ENCODE results near the gene GALNT2.

The GALNT2 gene

DNA sequence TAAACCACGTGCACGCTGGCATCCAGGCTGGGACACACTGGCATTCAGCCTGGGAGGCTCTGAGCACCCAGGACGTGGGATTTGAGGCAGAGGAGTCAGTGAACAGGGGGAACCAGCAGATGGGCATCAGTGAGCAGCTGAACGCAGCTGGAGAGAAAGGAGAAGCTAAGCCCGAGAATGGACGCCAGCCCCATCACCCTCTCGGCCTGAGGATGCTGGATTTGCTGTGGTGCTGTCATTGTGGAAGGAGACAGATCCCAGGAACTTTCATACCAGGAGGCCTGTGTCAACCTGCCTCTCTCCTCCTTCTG is 226.3 kb downstream of the GALNT2 start:
- Histone ChIP-seq H3K27ac (ENCODE audit: low read depth, low read length) (no peak overlapping the region), H3K4me1 (ENCODE audit: control insufficient read depth in 5 of 5, insufficient read depth in 5 of 5, low read length in 5 of 5) (peaks cover 0 to 4% (median 0%) of the 10 kb centered on the region in 5 donors), H3K36me3 (ENCODE audit: control insufficient read depth in 5 of 5, insufficient read depth in 5 of 5, low read length in 5 of 5) (no peaks in the 10 kb centered on the region), H3K4me3 (ENCODE audit: low read depth in 1 of 5, low read length in 5 of 5) (no peak overlapping the region), H3K9me3 (ENCODE audit: control insufficient read depth in 5 of 5, low read length in 5 of 5) (no peaks in the 10 kb centered on the region), H3K27me3 (ENCODE audit: control insufficient read depth in 5 of 5, insufficient read depth in 4 of 5, low read length in 5 of 5) (peaks cover 0 to 23% (median 11%) of the 10 kb centered on the region in 5 donors), H3K9ac (ENCODE audit: low read length in 5 of 5) (no peak overlapping the region)

DNA sequence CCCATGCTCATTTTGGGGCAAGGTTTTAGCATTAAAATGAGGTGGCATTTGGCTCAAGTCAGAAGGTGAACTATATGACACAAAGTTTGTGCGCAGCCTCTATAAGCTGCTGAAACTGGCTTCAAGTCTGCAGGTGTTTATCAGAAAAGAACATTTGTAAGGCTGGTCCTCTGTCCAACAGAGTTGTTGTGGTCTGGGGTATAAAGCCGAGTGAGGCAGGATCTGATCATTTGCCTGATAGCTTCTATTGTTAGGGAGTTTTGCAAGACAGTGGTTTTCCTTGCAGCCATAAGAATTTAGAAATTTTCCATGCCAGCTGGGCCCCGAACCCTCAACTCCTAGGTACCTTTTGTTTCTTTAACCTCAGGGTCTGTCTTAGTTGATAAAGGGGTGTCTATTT is 228.3 kb downstream of the GALNT2 start:
- Histone ChIP-seq H3K4me1 (ENCODE audit: control insufficient read depth in 5 of 5, insufficient read depth in 5 of 5, low read length in 5 of 5) (peaks cover 0 to 10% (median 0%) of the 10 kb centered on the region in 5 donors), H3K36me3 (ENCODE audit: control insufficient read depth in 5 of 5, insufficient read depth in 5 of 5, low read length in 5 of 5) (no peaks in the 10 kb centered on the region), H3K27me3 (ENCODE audit: control insufficient read depth in 5 of 5, insufficient read depth in 4 of 5, low read length in 5 of 5) (peaks cover 0 to 16% (median 3%) of the 10 kb centered on the region in 5 donors), H3K9ac (ENCODE audit: low read length in 5 of 5) (no peak overlapping the region), H3K9me3 (ENCODE audit: control insufficient read depth in 5 of 5, low read length in 5 of 5) (no peaks in the 10 kb centered on the region), H3K4me3 (ENCODE audit: low read depth in 1 of 5, low read length in 5 of 5) (no peak overlapping the region), H3K27ac (ENCODE audit: low read depth, low read length) (no peak overlapping the region)

DNA sequence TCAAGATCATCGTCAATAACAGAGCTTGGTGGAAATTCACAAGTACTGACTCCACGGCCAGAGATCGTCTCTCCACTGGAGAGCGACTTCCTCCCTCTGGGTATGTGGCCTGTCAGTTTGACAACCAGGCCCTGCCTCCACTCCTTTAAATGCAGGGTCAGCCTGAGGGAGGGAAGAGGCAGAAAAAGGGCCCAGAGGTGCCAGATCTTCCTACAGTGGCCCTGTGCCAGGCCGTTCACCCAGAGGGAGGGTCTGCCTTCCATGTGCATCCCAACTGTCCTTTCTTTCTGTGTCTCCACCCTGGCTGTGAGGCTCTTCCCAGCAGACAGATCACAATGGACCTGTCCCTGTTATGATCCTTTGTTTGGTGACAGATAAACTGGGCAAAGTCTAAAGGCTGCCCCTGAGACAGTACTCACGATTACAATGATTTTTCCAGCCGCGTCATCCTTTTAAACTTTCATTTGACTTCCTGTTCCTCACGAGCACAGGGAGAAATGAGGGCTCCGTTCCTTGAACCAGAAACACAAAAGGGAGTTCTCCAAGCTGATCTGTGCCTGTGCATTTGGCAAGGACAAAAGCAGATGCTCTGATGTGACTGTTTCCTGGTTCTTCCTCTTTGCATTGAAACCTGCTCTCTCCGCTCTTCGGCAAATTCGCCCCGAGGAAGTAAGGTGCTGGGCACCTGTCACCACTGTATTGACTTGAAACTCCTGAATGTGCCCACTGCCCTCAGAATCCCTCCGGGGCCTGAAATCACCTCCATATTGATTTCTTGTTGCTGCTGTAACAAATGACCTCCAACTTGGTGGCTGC is 232.4 kb downstream of the GALNT2 start:
- Histone ChIP-seq H3K4me1 (ENCODE audit: control insufficient read depth in 5 of 5, insufficient read depth in 5 of 5, low read length in 5 of 5) (peaks cover 0 to 16% (median 8%) of the 10 kb centered on the region in 5 donors), H3K9me3 (ENCODE audit: control insufficient read depth in 5 of 5, low read length in 5 of 5) (no peaks in the 10 kb centered on the region), H3K27ac (ENCODE audit: low read depth, low read length) (no peak overlapping the region), H3K27me3 (ENCODE audit: control insufficient read depth in 5 of 5, insufficient read depth in 4 of 5, low read length in 5 of 5) (no peaks in the 10 kb centered on the region), H3K9ac (ENCODE audit: low read length in 5 of 5) (no peak overlapping the region), H3K4me3 (ENCODE audit: low read depth in 1 of 5, low read length in 5 of 5) (no peak overlapping the region), H3K36me3 (ENCODE audit: control insufficient read depth in 5 of 5, insufficient read depth in 5 of 5, low read length in 5 of 5) (no peaks in the 10 kb centered on the region)

DNA sequence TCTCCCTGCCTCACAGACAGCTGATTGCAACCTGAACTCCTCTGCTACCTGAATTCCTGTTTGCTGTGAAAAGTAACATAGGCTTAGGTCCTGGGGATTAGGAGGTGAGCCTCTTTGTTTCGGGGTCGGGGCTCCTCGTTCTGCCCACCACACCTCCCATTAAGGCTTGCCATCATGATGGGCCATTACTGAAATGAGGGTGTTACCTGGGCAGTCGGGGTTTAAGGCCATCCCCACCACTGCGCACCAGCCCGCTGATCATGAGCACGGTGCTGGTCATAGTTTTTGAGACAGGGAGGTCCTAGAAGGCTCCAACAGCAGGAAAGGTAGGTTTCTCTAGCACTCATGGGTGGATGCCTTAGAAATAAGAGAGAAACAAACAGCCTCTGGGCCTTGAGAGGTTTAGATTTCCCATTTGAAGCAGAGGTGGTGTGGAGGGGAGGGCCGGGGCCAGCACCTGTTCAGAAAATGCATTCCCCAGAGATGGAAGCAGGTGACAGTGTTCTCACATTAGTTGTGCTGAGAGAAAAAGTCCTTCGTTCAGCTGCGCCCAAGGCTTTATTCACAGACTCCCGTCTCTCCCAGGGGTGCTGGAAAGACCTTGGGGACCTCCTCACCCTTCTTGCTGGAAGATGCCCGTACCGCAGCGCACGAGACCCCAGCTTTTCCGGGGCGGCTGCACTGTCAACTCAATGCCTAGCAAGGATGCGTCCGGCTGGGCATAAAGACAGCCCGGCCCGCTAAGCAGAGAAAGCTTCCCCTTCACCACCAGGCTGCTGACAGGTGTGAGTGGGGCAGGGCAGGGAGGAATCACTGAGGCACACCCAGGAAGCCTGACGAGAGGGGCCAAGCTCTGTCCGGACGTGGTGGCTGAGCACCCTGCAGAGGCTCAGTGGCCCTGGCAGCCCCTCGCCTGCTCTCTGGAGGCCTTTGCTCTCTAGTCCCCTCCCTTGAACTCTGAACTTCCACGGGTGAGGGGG is 233.6 kb downstream of the GALNT2 start:
- Histone ChIP-seq H3K27ac (ENCODE audit: low read depth, low read length) (no peak overlapping the region), H3K9ac (ENCODE audit: low read length in 5 of 5) (no peak overlapping the region), H3K9me3 (ENCODE audit: control insufficient read depth in 5 of 5, low read length in 5 of 5) (no peaks in the 10 kb centered on the region), H3K27me3 (ENCODE audit: control insufficient read depth in 5 of 5, insufficient read depth in 4 of 5, low read length in 5 of 5) (no peaks in the 10 kb centered on the region), H3K36me3 (ENCODE audit: control insufficient read depth in 5 of 5, insufficient read depth in 5 of 5, low read length in 5 of 5) (no peaks in the 10 kb centered on the region), H3K4me1 (ENCODE audit: control insufficient read depth in 5 of 5, insufficient read depth in 5 of 5, low read length in 5 of 5) (peaks cover 0 to 16% (median 8%) of the 10 kb centered on the region in 5 donors), H3K4me3 (ENCODE audit: low read depth in 1 of 5, low read length in 5 of 5) (no peak overlapping the region)

DNA sequence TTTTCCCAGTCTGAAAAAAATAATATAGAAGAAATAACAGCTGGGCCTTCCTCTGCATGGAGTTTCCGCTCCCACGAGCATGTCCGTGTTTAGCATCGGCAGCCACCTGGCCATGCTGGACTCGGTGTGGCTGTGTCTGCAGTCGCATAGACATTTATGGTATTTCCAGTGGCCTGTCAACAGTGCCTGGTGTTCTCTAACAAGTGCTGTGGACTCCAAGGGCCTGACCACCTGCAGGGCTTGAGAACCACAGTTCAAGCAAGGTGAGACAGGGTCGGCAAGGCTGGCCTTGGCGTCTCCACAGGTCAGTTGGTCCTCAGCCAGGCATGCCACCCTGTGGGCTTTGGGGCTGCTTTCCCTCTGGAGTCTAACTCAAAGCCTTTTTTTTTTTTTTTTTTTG is 234.3 kb downstream of the GALNT2 start:
- Histone ChIP-seq H3K27me3 (ENCODE audit: control insufficient read depth in 5 of 5, insufficient read depth in 4 of 5, low read length in 5 of 5) (no peaks in the 10 kb centered on the region), H3K27ac (ENCODE audit: low read depth, low read length) (no peak overlapping the region), H3K9ac (ENCODE audit: low read length in 5 of 5) (no peak overlapping the region), H3K9me3 (ENCODE audit: control insufficient read depth in 5 of 5, low read length in 5 of 5) (no peaks in the 10 kb centered on the region), H3K4me3 (ENCODE audit: low read depth in 1 of 5, low read length in 5 of 5) (no peak overlapping the region), H3K36me3 (ENCODE audit: control insufficient read depth in 5 of 5, insufficient read depth in 5 of 5, low read length in 5 of 5) (no peaks in the 10 kb centered on the region), H3K4me1 (ENCODE audit: control insufficient read depth in 5 of 5, insufficient read depth in 5 of 5, low read length in 5 of 5) (peaks cover 0 to 16% (median 8%) of the 10 kb centered on the region in 5 donors)

DNA sequence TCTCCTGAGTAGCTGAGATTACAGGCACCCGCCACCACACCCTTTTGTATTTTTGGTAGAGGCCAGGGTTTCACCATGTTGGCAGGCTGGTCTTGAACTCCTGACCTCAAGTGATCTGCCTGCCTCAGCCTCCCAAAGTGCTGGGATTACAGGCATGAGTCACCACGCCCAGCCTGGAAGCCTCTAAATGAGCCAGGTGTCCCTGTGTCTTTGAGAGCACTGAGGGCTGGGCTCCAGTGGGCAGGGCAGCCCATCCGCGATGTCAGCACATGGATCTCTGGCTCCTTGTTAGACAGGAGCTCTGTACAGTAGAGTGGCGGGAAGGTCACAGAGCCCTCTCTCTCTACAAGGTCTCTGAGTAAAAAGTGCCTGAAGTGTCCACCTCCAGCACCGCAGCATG is 234.8 kb downstream of the GALNT2 start:
- H3K9me3 ChIP-seq (ENCODE audit: control insufficient read depth in 5 of 5, low read length in 5 of 5) = no peaks in the 10 kb centered on the region
- no peaks in the 10 kb centered on the region for H3K36me3 ChIP-seq (ENCODE audit: control insufficient read depth in 5 of 5, insufficient read depth in 5 of 5, low read length in 5 of 5)
- no peak overlapping the region for H3K27ac ChIP-seq (ENCODE audit: low read depth, low read length)
- no peak overlapping the region for H3K4me3 ChIP-seq (ENCODE audit: low read depth in 1 of 5, low read length in 5 of 5)
- no peaks in the 10 kb centered on the region for H3K27me3 ChIP-seq (ENCODE audit: control insufficient read depth in 5 of 5, insufficient read depth in 4 of 5, low read length in 5 of 5)
- peaks cover 0 to 16% (median 8%) of the 10 kb centered on the region in 5 donors for H3K4me1 ChIP-seq (ENCODE audit: control insufficient read depth in 5 of 5, insufficient read depth in 5 of 5, low read length in 5 of 5)
- H3K9ac ChIP-seq (ENCODE audit: low read length in 5 of 5) = no peak overlapping the region

DNA sequence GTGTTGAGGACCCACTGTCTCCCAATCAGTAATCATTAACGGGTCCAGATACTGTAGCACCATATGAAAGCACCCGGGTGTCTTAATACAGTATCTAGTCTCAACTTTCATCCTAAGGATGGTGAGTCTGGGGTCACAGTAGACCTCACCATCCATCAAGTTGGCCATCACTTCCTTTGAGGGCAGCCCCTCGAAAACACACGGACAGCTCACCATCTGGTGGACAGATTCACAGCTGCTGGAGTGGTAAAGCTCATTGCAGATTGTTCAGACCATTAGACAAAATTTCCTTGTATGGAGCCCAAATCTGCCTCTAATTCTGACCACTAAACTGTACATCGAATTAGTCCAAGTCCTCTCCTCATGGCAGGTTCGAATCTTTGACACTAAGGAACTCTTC is 236.0 kb downstream of the GALNT2 start:
- Histone ChIP-seq H3K9me3 (ENCODE audit: control insufficient read depth in 5 of 5, low read length in 5 of 5) (no peaks in the 10 kb centered on the region), H3K4me1 (ENCODE audit: control insufficient read depth in 5 of 5, insufficient read depth in 5 of 5, low read length in 5 of 5) (peaks cover 0 to 26% (median 8%) of the 10 kb centered on the region in 5 donors), H3K36me3 (ENCODE audit: control insufficient read depth in 5 of 5, insufficient read depth in 5 of 5, low read length in 5 of 5) (no peaks in the 10 kb centered on the region), H3K27me3 (ENCODE audit: control insufficient read depth in 5 of 5, insufficient read depth in 4 of 5, low read length in 5 of 5) (no peaks in the 10 kb centered on the region), H3K27ac (ENCODE audit: low read depth, low read length) (no peak overlapping the region), H3K9ac (ENCODE audit: low read length in 5 of 5) (no peak overlapping the region), H3K4me3 (ENCODE audit: low read depth in 1 of 5, low read length in 5 of 5) (no peak overlapping the region)

DNA sequence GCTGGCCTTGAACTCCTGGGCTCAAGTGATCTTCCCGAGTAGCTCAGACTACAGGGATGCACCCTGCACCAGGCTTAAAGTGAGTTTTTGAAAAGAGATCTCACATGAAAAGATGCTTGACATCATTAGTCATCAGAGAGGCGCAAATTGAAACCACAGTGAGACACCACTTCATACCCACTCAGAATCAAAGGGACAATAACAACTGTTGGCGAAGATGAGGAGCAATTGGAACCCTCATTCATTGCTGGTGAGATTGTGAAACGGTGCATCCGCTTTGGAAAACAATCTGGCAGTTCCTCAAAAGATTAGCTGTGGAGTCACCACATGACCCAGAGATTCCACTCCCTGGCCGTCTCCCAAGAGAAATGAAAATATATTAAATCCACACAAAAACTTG is 236.8 kb downstream of the GALNT2 start:
- no peak overlapping the region for H3K27ac ChIP-seq (ENCODE audit: low read depth, low read length)
- H3K36me3 ChIP-seq (ENCODE audit: control insufficient read depth in 5 of 5, insufficient read depth in 5 of 5, low read length in 5 of 5) = no peaks in the 10 kb centered on the region
- no peak overlapping the region for H3K4me3 ChIP-seq (ENCODE audit: low read depth in 1 of 5, low read length in 5 of 5)
- H3K9me3 ChIP-seq (ENCODE audit: control insufficient read depth in 5 of 5, low read length in 5 of 5) = no peaks in the 10 kb centered on the region
- peaks cover 0 to 33% (median 8%) of the 10 kb centered on the region in 5 donors for H3K4me1 ChIP-seq (ENCODE audit: control insufficient read depth in 5 of 5, insufficient read depth in 5 of 5, low read length in 5 of 5)
- no peak overlapping the region for H3K9ac ChIP-seq (ENCODE audit: low read length in 5 of 5)
- no peaks in the 10 kb centered on the region for H3K27me3 ChIP-seq (ENCODE audit: control insufficient read depth in 5 of 5, insufficient read depth in 4 of 5, low read length in 5 of 5)

DNA sequence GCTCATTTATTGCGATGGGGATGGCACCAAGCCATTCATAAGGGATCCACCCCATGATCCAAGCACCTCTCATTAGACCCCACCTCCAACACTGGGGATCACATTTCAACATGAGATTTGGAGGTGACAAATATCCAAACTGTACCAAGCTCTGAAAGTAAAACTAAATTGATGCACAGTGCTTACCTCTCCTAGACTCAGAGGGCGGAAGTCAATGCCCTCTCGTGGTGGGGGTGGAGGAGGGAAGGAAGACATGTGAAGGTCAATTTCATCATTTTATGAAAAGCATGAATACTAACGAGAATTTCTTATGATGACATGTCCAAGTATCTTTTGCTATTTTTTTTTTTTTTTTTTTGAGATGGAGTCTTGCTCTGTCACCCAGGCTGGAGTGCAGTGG is 239.1 kb downstream of the GALNT2 start:
- Histone ChIP-seq H3K36me3 (ENCODE audit: control insufficient read depth in 5 of 5, insufficient read depth in 5 of 5, low read length in 5 of 5) (no peaks in the 10 kb centered on the region), H3K27ac (ENCODE audit: low read depth, low read length) (no peak overlapping the region), H3K4me3 (ENCODE audit: low read depth in 1 of 5, low read length in 5 of 5) (no peak overlapping the region)

DNA sequence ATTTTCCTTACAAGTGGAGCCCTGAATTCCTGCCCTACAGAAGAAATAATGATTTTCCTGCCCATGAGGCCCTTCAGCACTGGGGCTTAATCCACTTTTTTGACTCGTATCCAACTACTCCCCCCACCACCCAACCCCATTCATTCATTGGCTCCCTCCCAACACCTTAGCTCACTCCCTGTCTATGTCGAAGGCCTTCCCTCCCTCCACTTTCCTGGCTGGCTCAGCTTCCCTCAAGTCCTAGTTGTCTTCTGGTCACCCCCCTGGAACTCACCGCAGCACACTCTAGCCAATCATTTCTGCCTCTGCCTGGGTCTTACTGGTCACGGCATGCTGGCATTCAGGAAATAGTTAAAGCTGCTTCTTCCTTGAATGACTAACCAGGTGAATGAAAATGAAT is 240.2 kb downstream of the GALNT2 start:
- no peak overlapping the region for H3K9ac ChIP-seq (ENCODE audit: low read length in 5 of 5)
- H3K27me3 ChIP-seq (ENCODE audit: control insufficient read depth in 5 of 5, insufficient read depth in 4 of 5, low read length in 5 of 5) = no peaks in the 10 kb centered on the region
- no peak overlapping the region for H3K4me3 ChIP-seq (ENCODE audit: low read depth in 1 of 5, low read length in 5 of 5)
- no peak overlapping the region for H3K27ac ChIP-seq (ENCODE audit: low read depth, low read length)
- H3K36me3 ChIP-seq (ENCODE audit: control insufficient read depth in 5 of 5, insufficient read depth in 5 of 5, low read length in 5 of 5) = no peaks in the 10 kb centered on the region
- peaks cover 1 to 30% (median 8%) of the 10 kb centered on the region in 5 donors for H3K4me1 ChIP-seq (ENCODE audit: control insufficient read depth in 5 of 5, insufficient read depth in 5 of 5, low read length in 5 of 5)
- no peaks in the 10 kb centered on the region for H3K9me3 ChIP-seq (ENCODE audit: control insufficient read depth in 5 of 5, low read length in 5 of 5)

More for the DNA sequence above, 239.1 kb downstream of the GALNT2 start:
- H3K4me1 ChIP-seq (ENCODE audit: control insufficient read depth in 5 of 5, insufficient read depth in 5 of 5, low read length in 5 of 5) = peaks cover 1 to 30% (median 8%) of the 10 kb centered on the region in 5 donors
- H3K9me3 ChIP-seq (ENCODE audit: control insufficient read depth in 5 of 5, low read length in 5 of 5) = no peaks in the 10 kb centered on the region
- H3K27me3 ChIP-seq (ENCODE audit: control insufficient read depth in 5 of 5, insufficient read depth in 4 of 5, low read length in 5 of 5) = no peaks in the 10 kb centered on the region
- no peak overlapping the region for H3K9ac ChIP-seq (ENCODE audit: low read length in 5 of 5)

Measured in subcutaneous abdominal adipose tissue (tissue), 5 donors.